A549 (cell line): ENCODE results near the gene EPB41L2. TPM values are rescaled to one million over a fixed set of nuclear protein-coding genes. Genes with fewer than 3 reads are reported as not detected.
A peak's percentile ranks its signal among the peaks of the same experiment; 100 is the strongest.

Experiments used
- ATAC-seq, 2 experiments: fragments of 200-7000 bp in 1 of 2; fragments of >200 bp in 1 of 2; cut with Nextera tagmentation in 1 of 2; cut with Tn5 transposase in 1 of 2; 3 replicates each; pipeline versions ENCODE4 v1.8.0 to v1.9.1; 2018 to 2020; ENCODE audit warnings: mild to moderate bottlenecking in 1 of 2, moderate library complexity in 1 of 2
- CTCF ChIA-PET: fragments of 300-600 bp; sonication (Branson Sonifier 250); formaldehyde crosslinking; extraction: SDS; loops from one replicate; lab custom pipeline; 2021; ENCODE audit warnings: antibody characterized with exemption, inconsistent platforms; lab: Yijun Ruan, JAX
- POLR2A ChIA-PET: fragments of 350-600 bp; formaldehyde crosslinking; extraction: SDS; loops from one replicate; lab custom pipeline; 2021; ENCODE audit warnings: antibody characterized with exemption, inconsistent platforms; lab: Yijun Ruan, JAX
- DNase-seq, 2 experiments: peaks; one replicate each; pipeline versions ENCODE4 v3.0.0 to v3.0.0-alpha.2; 2011 to 2016; ENCODE audit warnings: low read depth in 1 of 2, low spot score in 1 of 2
- FAIRE-seq: peaks from 2 replicates; lab custom pipeline; 2011; peaks lifted over from hg19 to GRCh38; lab: Jason Lieb, UNC
- H3K27ac ChIP-seq, 2 experiments: fragments of >200 bp; sonication (Bioruptor Twin); formaldehyde crosslinking; 3 replicates each; pipeline ENCODE4 v1.5.1; 2016 to 2017
- H3K4me1 ChIP-seq: fragments of >200 bp; sonication (Bioruptor Twin); formaldehyde crosslinking; 3 replicates; pipeline ENCODE4 v1.6.1; 2016
- H3K4me2 ChIP-seq: fragments of >200 bp; sonication (Bioruptor Twin); formaldehyde crosslinking; 3 replicates; pipeline ENCODE4 v1.6.1; 2016
- H3K4me3 ChIP-seq: fragments of >200 bp; sonication (Bioruptor Twin); formaldehyde crosslinking; 3 replicates; pipeline ENCODE4 v1.5.1; 2016
- H3K9me3 ChIP-seq: fragments of >200 bp; sonication (Bioruptor Twin); formaldehyde crosslinking; 3 replicates; pipeline ENCODE4 v1.6.1; 2016
- CHD2 ChIP-seq: fragments of 150-350 bp; IDR thresholded peaks from 2 replicates; pipeline ENCODE4 v1.6.1; 2014; ENCODE audit warnings: low read length; ENCODE audit not compliant: partially characterized antibody
- CHD4 ChIP-seq: fragments of 200-600 bp; sonication (generic); IDR thresholded peaks from 2 replicates; pipeline ENCODE4 v1.6.1; 2016; ENCODE audit warnings: antibody characterized with exemption, mild to moderate bottlenecking, borderline replicate concordance
- EHMT2 ChIP-seq: fragments of 200-600 bp; sonication (generic); IDR thresholded peaks from 2 replicates; pipeline ENCODE4 v1.6.1; 2016; ENCODE audit warnings: antibody characterized with exemption, low read depth, mild to moderate bottlenecking, moderate library complexity
- ESRRA ChIP-seq: fragments of 150-350 bp; IDR thresholded peaks from 2 replicates; pipeline ENCODE4 v1.6.1; 2014; ENCODE audit warnings: mild to moderate bottlenecking, low read length, borderline replicate concordance
- HEYL ChIP-seq: fragments of 250-450 bp; sonication (Bioruptor Pico); IDR thresholded peaks from 2 replicates; pipeline ENCODE4 v1.8.0; 2021; ENCODE audit warnings: mild to moderate bottlenecking, moderate library complexity
- JUNB ChIP-seq: fragments of >200 bp; sonication (Bioruptor Twin); formaldehyde crosslinking; IDR thresholded peaks from 2 replicates; pipeline ENCODE4 v1.6.1; 2016
- MAZ ChIP-seq: fragments of 150-350 bp; IDR thresholded peaks from 2 replicates; pipeline ENCODE4 v1.6.1; 2014; ENCODE audit warnings: antibody characterized with exemption, low read depth, low read length, borderline replicate concordance
- MYC ChIP-seq: IDR thresholded peaks from 2 replicates; pipeline ENCODE4 v1.6.1; 2012; ENCODE audit warnings: mild to moderate bottlenecking, inconsistent platforms, low read length, improper control_type of control experiment, borderline replicate concordance
- NFE2L2 ChIP-seq: fragments of 150-350 bp; conservative IDR thresholded peaks from 2 replicates; pipeline ENCODE4 v1.6.1; 2014; ENCODE audit warnings: low read length
- NR3C1 ChIP-seq: fragments of >200 bp; sonication (Bioruptor Twin); formaldehyde crosslinking; IDR thresholded peaks from 3 replicates; pipeline ENCODE4 v1.6.1; 2017
- RCOR1 ChIP-seq: fragments of 150-350 bp; IDR thresholded peaks from 2 replicates; pipeline ENCODE4 v1.6.1; 2014; ENCODE audit warnings: antibody characterized with exemption, low read length, low read depth
- REST ChIP-seq: fragments of 200-600 bp; sonication (generic); IDR thresholded peaks from 2 replicates; pipeline ENCODE4 v1.6.1; 2016; ENCODE audit warnings: antibody characterized with exemption, mild to moderate bottlenecking, moderate library complexity
- SREBF2 ChIP-seq: fragments of 450-650 bp; IDR thresholded peaks from 2 replicates; pipeline ENCODE4 v1.6.1; 2014; ENCODE audit warnings: mild to moderate bottlenecking, moderate library complexity
- TFCP2L1 ChIP-seq: fragments of 250-450 bp; sonication (Bioruptor Pico); IDR thresholded peaks from 2 replicates; pipeline ENCODE4 v1.5.0; 2021; ENCODE audit warnings: mild to moderate bottlenecking
- ZFP36 ChIP-seq: fragments of 450-650 bp; IDR thresholded peaks from 2 replicates; pipeline ENCODE4 v1.6.1; 2014; ENCODE audit warnings: borderline replicate concordance; ENCODE audit not compliant: partially characterized antibody
- ZSCAN20 ChIP-seq: fragments of 250-450 bp; sonication (Bioruptor Pico); IDR thresholded peaks from 2 replicates; pipeline ENCODE4 v1.8.0; 2022; ENCODE audit warnings: mild to moderate bottlenecking, moderate library complexity
- WGBS: methylation state at CpG from one replicate; pipeline ENCODE4 v1.1.6; 2017; ENCODE audit errors: missing lambda C conversion rate; 5-methylcytosine and 5-hydroxymethylcytosine counted together
- polyA plus RNA-seq, 4 experiments: library from polyadenylated mRNA; depleted of rRNA in 3 of 4; stranded (reverse); fragments of >200 nt; fragmentation: RNase III in 1 of 4; extraction: RNeasy Plus Mini Kit Qiagen cat#74134 plus additional on column Dnase treatment in 1 of 4; gene quantifications; 2 replicates in 3 of 4; 3 replicates in 1 of 4; pipeline ENCODE4 v1.2.3, GENCODE V29; 2011 to 2017
- TF ChIP-seq, protein P1 (sequence below): fragments of >200 bp; sonication (Bioruptor Twin); formaldehyde crosslinking; IDR thresholded peaks from 2 replicates; pipeline ENCODE4 v1.6.1; 2016
- TF ChIP-seq, protein P2 (sequence below): IDR thresholded peaks from 2 replicates; pipeline ENCODE4 v1.6.1; 2012
- TF ChIP-seq, protein P3 (sequence below): fragments of >200 bp; sonication (Bioruptor Twin); formaldehyde crosslinking; IDR thresholded peaks from 3 replicates; pipeline ENCODE4 v1.5.1; 2016

The EPB41L2 gene
- polyA plus RNA-seq, 2 of the 4 experiments (the other 2 are of a cell fraction) = 42.9 to 50.3 TPM

GRCh38 chr6:130906736-130907381, 156.2 kb downstream of the EPB41L2 start:
- H3K4me2 ChIP-seq = no peak overlapping the region
- FAIRE-seq (no peak), DNase-seq (no peak), ATAC-seq (no peak)
- TF ChIP-seq JUNB (no peak), CHD2 (no peak), CHD4 (no peak), MAZ (no peak)
- CTCF ChIA-PET = no interaction called here
- peaks cover 4% of the 10 kb centered on the region; the same call in 1 of the 3 replicates for H3K4me1 ChIP-seq
- no peak overlapping the region for H3K27ac ChIP-seq
- H3K4me3 ChIP-seq = no peak overlapping the region
- POLR2A ChIA-PET = no interaction called here
- H3K9me3 ChIP-seq = no peaks in the 10 kb centered on the region
- 85% methylated on average over 2 of the region's 2 CpGs for WGBS

DNA sequence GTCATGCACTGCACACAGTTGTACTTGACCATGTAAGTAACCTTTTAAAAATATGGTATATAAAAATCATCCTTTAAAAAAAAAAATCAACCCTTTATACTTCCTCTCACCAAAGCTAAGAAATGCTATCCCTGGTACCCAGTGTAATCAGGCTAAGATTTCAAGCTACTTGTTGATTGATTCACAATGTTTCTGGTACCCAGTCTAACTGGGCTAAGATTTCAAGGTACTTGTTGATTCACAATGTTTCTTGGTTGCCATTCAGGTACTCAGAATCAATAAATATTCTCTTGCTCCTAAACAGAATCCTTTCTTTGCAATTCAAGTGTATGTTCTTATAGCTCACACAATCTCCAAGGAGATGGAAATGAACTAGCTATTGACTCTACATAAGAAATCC, 159.4 kb downstream of the EPB41L2 start:
- FAIRE-seq = no peak
- Histone ChIP-seq H3K4me2 (no peak overlapping the region), H3K27ac (no peak overlapping the region), H3K9me3 (no peaks in the 10 kb centered on the region)
- TF ChIP-seq NR3C1 (no peak), JUNB (no peak), NFE2L2 (no peak), REST (no peak)
- TF ChIP-seq, all 56 proteins: peak for 0
- CTCF ChIA-PET = interaction anchor here (0.6 to 1.6 kb wide), 4 partner anchors 12 to 1606 kb away, joined by 3 to 4 read pairs (median 4); no protein-coding TSS in a partner anchor
- ATAC-seq = no peak
- no peak for DNase-seq
- H3K4me1 ChIP-seq = peaks cover 11% of the 10 kb centered on the region; the same call in 2 of the 3 replicates
- no peak overlapping the region for H3K4me3 ChIP-seq
- POLR2A ChIA-PET = no interaction called here

DNA sequence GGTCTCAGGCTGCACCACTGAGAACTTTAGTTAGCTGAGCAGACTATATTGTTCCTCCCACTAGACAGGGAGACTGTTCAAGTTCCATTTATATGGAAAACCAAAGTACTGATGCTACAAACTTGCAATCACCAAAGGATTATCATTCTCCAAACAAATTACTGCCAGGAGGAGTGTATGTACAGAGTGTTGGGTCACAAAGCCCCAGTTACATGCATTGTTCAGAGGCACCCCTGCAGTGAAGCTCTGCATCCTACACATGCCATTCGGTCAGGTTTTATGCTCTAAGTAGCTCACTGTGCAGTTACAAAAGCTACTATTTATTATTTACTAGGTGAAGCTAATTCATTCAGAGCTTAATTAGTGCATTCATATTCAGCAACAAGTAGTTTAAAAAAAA, 160.0 kb downstream of the EPB41L2 start:
- no peak overlapping the region for H3K27ac ChIP-seq
- no peak overlapping the region for H3K4me2 ChIP-seq
- ATAC-seq = no peak
- H3K4me1 ChIP-seq = peaks cover 10% of the 10 kb centered on the region; the same call in 2 of the 3 replicates
- 86% methylated on average over 1 of the region's 1 CpG for WGBS
- DNase-seq = no peak
- ChIA-PET POLR2A (no interaction called here), CTCF (interaction anchor here (1.0 to 1.6 kb wide), 2 partner anchors 12 to 213 kb away, joined by 4 read pairs; no protein-coding TSS in a partner anchor)
- no peak for FAIRE-seq
- H3K9me3 ChIP-seq = no peaks in the 10 kb centered on the region
- no peak overlapping the region for H3K4me3 ChIP-seq
- TF ChIP-seq RCOR1 = no peak
- TF ChIP-seq, protein P1, sequence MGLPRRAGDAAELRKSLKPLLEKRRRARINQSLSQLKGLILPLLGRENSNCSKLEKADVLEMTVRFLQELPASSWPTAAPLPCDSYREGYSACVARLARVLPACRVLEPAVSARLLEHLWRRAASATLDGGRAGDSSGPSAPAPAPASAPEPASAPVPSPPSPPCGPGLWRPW = no peak
- TF ChIP-seq SREBF2 = no peak
- TF ChIP-seq EHMT2 = no peak
- TF ChIP-seq, protein P2, sequence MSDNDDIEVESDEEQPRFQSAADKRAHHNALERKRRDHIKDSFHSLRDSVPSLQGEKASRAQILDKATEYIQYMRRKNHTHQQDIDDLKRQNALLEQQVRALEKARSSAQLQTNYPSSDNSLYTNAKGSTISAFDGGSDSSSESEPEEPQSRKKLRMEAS = no peak
- TF ChIP-seq ESRRA = no peak
- no peak for TF ChIP-seq HEYL

GRCh38 chr6:130900913-130901312, 162.1 kb downstream of the EPB41L2 start:
- 40% methylated on average over 2 of the region's 3 CpGs for WGBS
- TF ChIP-seq TFCP2L1 (CRISPR knock-in tag) (no peak), MYC (no peak), CHD2 (no peak), ZSCAN20 (CRISPR knock-in tag) (no peak), ZFP36 (no peak)
- TF ChIP-seq, protein P3, sequence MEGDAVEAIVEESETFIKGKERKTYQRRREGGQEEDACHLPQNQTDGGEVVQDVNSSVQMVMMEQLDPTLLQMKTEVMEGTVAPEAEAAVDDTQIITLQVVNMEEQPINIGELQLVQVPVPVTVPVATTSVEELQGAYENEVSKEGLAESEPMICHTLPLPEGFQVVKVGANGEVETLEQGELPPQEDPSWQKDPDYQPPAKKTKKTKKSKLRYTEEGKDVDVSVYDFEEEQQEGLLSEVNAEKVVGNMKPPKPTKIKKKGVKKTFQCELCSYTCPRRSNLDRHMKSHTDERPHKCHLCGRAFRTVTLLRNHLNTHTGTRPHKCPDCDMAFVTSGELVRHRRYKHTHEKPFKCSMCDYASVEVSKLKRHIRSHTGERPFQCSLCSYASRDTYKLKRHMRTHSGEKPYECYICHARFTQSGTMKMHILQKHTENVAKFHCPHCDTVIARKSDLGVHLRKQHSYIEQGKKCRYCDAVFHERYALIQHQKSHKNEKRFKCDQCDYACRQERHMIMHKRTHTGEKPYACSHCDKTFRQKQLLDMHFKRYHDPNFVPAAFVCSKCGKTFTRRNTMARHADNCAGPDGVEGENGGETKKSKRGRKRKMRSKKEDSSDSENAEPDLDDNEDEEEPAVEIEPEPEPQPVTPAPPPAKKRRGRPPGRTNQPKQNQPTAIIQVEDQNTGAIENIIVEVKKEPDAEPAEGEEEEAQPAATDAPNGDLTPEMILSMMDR = no peak
- DNase-seq (peak; percentile 6 to 12), FAIRE-seq (no peak), ATAC-seq (peak; percentile 59 to 64; a peak in 4 of 6 replicates)
- ChIA-PET POLR2A (no interaction called here), CTCF (interaction anchor here (1.0 kb wide), 3 partner anchors 15 to 727 kb away, joined by 3 to 7 read pairs (median 4); partner anchors contain the start of gene MED23)
- no peaks in the 10 kb centered on the region for H3K9me3 ChIP-seq
- 0 out of 6 replicates have a peak overlapping the region, but pooled peaks of 1 of the 2 experiments have one; percentile 15 for H3K27ac ChIP-seq
- H3K4me1 ChIP-seq = peaks cover 7% of the 10 kb centered on the region; the same call in 2 of the 3 replicates
- no peak overlapping the region for H3K4me3 ChIP-seq
- H3K4me2 ChIP-seq = no peak overlapping the region
